HepG2 (cell line): ENCODE measurements around the gene CPXM1. TPM values are rescaled to one million over a fixed set of nuclear protein-coding genes. Genes with fewer than 3 reads are reported as not detected.

Experiments
- CEBPG ChIP-seq: IDR thresholded peaks from 2 replicates; pipeline ENCODE4 v1.6.1; 2016
- EEA1 ChIP-seq: sonication (generic); formaldehyde crosslinking; IDR thresholded peaks from 2 replicates; pipeline ENCODE4 v1.5.1; 2020; ENCODE audit warnings: mild to moderate bottlenecking, missing genetic modification reagents, borderline replicate concordance
- KAT7 ChIP-seq: IDR thresholded peaks from 2 replicates; pipeline ENCODE4 v1.6.1; 2018; ENCODE audit warnings: borderline replicate concordance, missing compliant biosample characterization
- KLF11 ChIP-seq: IDR thresholded peaks from 2 replicates; pipeline ENCODE4 v1.6.1; 2016; ENCODE audit warnings: missing compliant biosample characterization
- KLF13 ChIP-seq: sonication (generic); formaldehyde crosslinking; IDR thresholded peaks from 2 replicates; pipeline ENCODE4 v1.4.0; 2020; ENCODE audit warnings: mild to moderate bottlenecking, missing genetic modification reagents
- NCOA1 ChIP-seq: sonication (generic); formaldehyde crosslinking; IDR thresholded peaks from 2 replicates; pipeline ENCODE4 v1.9.0; 2021; ENCODE audit warnings: missing genetic modification reagents
- NCOA5 ChIP-seq: sonication (generic); formaldehyde crosslinking; IDR thresholded peaks from 2 replicates; pipeline ENCODE4 v1.4.0; 2020; ENCODE audit warnings: missing genetic modification reagents
- RBAK ChIP-seq: sonication (generic); formaldehyde crosslinking; IDR thresholded peaks from 2 replicates; pipeline ENCODE4 v1.5.1; 2020; ENCODE audit warnings: mild to moderate bottlenecking, missing genetic modification reagents
- SAP130 ChIP-seq: IDR thresholded peaks from 2 replicates; pipeline ENCODE4 v1.6.1; 2016; ENCODE audit warnings: low read depth
- SKI ChIP-seq: fragments of 450-650 bp; IDR thresholded peaks from one replicate; pipeline ENCODE4 v1.6.1; 2018; ENCODE audit warnings: mild to moderate bottlenecking; ENCODE audit not compliant: partially characterized antibody
- SSRP1 ChIP-seq: IDR thresholded peaks from 2 replicates; pipeline ENCODE4 v1.6.1; 2016; ENCODE audit warnings: control low read depth
- TCF7 ChIP-seq: sonication (generic); IDR thresholded peaks from 2 replicates; pipeline ENCODE4 v1.6.1; 2016; ENCODE audit warnings: antibody characterized with exemption, low read depth
- ZNF20 ChIP-seq: sonication (generic); formaldehyde crosslinking; IDR thresholded peaks from 2 replicates; pipeline ENCODE4 v1.4.0; 2020; ENCODE audit warnings: mild to moderate bottlenecking, moderate library complexity, missing genetic modification reagents
- ZNF335 ChIP-seq: sonication (generic); formaldehyde crosslinking; IDR thresholded peaks from 2 replicates; pipeline ENCODE4 v1.4.0; 2020; ENCODE audit warnings: missing genetic modification reagents
- ZNF33B ChIP-seq: sonication (generic); formaldehyde crosslinking; IDR thresholded peaks from 2 replicates; pipeline ENCODE4 v1.5.1; 2020; ENCODE audit warnings: mild to moderate bottlenecking, missing genetic modification reagents
- ZNF543 ChIP-seq: sonication (generic); formaldehyde crosslinking; IDR thresholded peaks from 2 replicates; pipeline ENCODE4 v1.4.0; 2020; ENCODE audit warnings: mild to moderate bottlenecking, missing genetic modification reagents
- ZNF737 ChIP-seq: sonication (generic); formaldehyde crosslinking; IDR thresholded peaks from 2 replicates; pipeline ENCODE4 v1.5.0; 2020; ENCODE audit warnings: missing genetic modification reagents, mild to moderate bottlenecking, borderline replicate concordance
- ZNF788 ChIP-seq: sonication (generic); formaldehyde crosslinking; IDR thresholded peaks from 2 replicates; pipeline ENCODE4 v1.5.0; 2020; ENCODE audit warnings: mild to moderate bottlenecking, missing genetic modification reagents, borderline replicate concordance
- polyA plus RNA-seq, 8 experiments: library from polyadenylated mRNA; depleted of rRNA in 3 of 8; stranded (reverse) in 7 of 8; unstranded in 1 of 8; fragments of >200 nt; fragmentation: Illumina TruSeq in 4 of 8; extraction: Trizol in 4 of 8; gene quantifications; 2 replicates each; pipeline versions ENCODE4 v1.2.1 to v1.2.3, GENCODE V29; 2011 to 2016; ENCODE audit warnings: low read depth in 4 of 8, missing spikeins in 1 of 8, mixed read lengths in 1 of 8; ENCODE audit not compliant: insufficient read depth in 1 of 8
- total RNA-seq, 5 experiments: library from RNA; depleted of rRNA; stranded (reverse); fragments of >200 nt; fragmentation: Illumina TruSeq; extraction: Trizol; gene quantifications; 2 replicates each; pipeline ENCODE4 v1.2.3, GENCODE V29; 2016; ENCODE audit warnings: low read depth in 1 of 5
- TF ChIP-seq, protein P1 (sequence below): sonication (generic); formaldehyde crosslinking; IDR thresholded peaks from 2 replicates; pipeline ENCODE4 v1.5.0; 2020; ENCODE audit warnings: mild to moderate bottlenecking, missing genetic modification reagents, borderline replicate concordance
- TF ChIP-seq, protein P2 (sequence below): sonication (generic); formaldehyde crosslinking; IDR thresholded peaks from 2 replicates; pipeline ENCODE4 v1.8.1; 2023; ENCODE audit warnings: mild to moderate bottlenecking, missing genetic modification reagents, borderline replicate concordance
- TF ChIP-seq, protein P3 (sequence below): sonication (generic); formaldehyde crosslinking; IDR thresholded peaks from 2 replicates; pipeline ENCODE4 v1.4.0; 2020; ENCODE audit warnings: missing genetic modification reagents, mild to moderate bottlenecking, borderline replicate concordance

Gene CPXM1
- total and polyA plus RNA-seq, 2 of the 13 experiments (the other 11 are each of a cell fraction or from before 2014, with no cell fraction given), result 0.07 TPM; not detected in 1

DNA sequence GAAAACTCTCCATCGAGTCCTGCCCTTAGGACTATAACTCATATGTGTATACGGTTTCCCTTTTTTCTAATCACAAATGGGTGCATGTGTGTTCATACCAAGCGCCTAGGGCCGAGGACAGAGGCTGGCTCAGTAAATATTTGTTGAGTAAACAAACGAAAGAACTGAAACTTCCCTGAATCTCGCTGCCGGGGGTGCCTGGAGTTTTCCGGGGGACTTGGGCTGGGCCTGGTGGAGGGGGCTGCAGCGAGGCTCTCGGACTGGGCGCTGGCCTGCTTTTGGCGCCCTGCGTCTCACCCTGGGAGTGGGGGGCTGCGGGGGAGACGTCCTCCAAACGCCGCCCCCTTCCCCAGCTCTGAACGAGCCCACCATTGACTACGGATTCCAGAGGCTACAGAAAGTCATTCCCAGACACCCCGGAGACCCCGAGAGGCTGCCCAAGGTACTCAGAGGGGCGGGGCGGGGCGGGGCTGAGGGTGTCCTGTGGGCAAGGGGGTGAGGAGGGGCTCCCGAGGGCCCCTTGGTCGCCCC, 49.0 kb downstream of the CPXM1 start (continued):
- TF ChIP-seq, protein P1, sequence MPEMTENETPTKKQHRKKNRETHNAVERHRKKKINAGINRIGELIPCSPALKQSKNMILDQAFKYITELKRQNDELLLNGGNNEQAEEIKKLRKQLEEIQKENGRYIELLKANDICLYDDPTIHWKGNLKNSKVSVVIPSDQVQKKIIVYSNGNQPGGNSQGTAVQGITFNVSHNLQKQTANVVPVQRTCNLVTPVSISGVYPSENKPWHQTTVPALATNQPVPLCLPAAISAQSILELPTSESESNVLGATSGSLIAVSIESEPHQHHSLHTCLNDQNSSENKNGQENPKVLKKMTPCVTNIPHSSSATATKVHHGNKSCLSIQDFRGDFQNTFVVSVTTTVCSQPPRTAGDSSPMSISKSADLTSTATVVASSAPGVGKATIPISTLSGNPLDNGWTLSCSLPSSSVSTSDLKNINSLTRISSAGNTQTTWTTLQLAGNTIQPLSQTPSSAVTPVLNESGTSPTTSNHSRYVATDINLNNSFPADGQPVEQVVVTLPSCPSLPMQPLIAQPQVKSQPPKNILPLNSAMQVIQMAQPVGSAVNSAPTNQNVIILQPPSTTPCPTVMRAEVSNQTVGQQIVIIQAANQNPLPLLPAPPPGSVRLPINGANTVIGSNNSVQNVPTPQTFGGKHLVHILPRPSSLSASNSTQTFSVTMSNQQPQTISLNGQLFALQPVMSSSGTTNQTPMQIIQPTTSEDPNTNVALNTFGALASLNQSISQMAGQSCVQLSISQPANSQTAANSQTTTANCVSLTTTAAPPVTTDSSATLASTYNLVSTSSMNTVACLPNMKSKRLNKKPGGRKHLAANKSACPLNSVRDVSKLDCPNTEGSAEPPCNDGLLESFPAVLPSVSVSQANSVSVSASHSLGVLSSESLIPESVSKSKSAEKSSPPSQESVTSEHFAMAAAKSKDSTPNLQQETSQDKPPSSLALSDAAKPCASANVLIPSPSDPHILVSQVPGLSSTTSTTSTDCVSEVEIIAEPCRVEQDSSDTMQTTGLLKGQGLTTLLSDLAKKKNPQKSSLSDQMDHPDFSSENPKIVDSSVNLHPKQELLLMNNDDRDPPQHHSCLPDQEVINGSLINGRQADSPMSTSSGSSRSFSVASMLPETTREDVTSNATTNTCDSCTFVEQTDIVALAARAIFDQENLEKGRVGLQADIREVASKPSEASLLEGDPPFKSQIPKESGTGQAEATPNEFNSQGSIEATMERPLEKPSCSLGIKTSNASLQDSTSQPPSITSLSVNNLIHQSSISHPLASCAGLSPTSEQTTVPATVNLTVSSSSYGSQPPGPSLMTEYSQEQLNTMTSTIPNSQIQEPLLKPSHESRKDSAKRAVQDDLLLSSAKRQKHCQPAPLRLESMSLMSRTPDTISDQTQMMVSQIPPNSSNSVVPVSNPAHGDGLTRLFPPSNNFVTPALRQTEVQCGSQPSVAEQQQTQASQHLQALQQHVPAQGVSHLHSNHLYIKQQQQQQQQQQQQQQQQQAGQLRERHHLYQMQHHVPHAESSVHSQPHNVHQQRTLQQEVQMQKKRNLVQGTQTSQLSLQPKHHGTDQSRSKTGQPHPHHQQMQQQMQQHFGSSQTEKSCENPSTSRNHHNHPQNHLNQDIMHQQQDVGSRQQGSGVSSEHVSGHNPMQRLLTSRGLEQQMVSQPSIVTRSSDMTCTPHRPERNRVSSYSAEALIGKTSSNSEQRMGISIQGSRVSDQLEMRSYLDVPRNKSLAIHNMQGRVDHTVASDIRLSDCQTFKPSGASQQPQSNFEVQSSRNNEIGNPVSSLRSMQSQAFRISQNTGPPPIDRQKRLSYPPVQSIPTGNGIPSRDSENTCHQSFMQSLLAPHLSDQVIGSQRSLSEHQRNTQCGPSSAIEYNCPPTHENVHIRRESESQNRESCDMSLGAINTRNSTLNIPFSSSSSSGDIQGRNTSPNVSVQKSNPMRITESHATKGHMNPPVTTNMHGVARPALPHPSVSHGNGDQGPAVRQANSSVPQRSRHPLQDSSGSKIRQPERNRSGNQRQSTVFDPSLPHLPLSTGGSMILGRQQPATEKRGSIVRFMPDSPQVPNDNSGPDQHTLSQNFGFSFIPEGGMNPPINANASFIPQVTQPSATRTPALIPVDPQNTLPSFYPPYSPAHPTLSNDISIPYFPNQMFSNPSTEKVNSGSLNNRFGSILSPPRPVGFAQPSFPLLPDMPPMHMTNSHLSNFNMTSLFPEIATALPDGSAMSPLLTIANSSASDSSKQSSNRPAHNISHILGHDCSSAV (CRISPR knock-in tag), result no peak
- TF ChIP-seq ZNF33B (CRISPR knock-in tag) (no peak), NCOA1 (CRISPR knock-in tag) (no peak), SAP130 (CRISPR knock-in tag) (peak; percentile 47), RBAK (CRISPR knock-in tag) (no peak), KAT7 (CRISPR knock-in tag) (no peak), TCF7 (no peak), CEBPG (CRISPR knock-in tag) (no peak), EEA1 (no peak), ZNF737 (no peak), KLF13 (CRISPR knock-in tag) (no peak), ZNF543 (CRISPR knock-in tag) (peak; percentile 58; the same call in 1 of the 2 replicates), SSRP1 (0 out of 2 replicates have a peak, but pooled peaks have one; percentile 16), KLF11 (CRISPR knock-in tag) (0 out of 2 replicates have a peak, but pooled peaks have one; percentile 38), ZNF335 (CRISPR knock-in tag) (no peak), SKI (no peak), NCOA5 (CRISPR knock-in tag) (no peak), ZNF788 (CRISPR knock-in tag) (peak; percentile 28; the same call in 1 of the 2 replicates), ZNF20 (no peak)
- TF ChIP-seq, protein P2, sequence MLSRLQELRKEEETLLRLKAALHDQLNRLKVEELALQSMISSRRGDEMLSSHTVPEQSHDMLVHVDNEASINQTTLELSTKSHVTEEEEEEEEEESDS (CRISPR knock-in tag), result no peak
- TF ChIP-seq, protein P3, sequence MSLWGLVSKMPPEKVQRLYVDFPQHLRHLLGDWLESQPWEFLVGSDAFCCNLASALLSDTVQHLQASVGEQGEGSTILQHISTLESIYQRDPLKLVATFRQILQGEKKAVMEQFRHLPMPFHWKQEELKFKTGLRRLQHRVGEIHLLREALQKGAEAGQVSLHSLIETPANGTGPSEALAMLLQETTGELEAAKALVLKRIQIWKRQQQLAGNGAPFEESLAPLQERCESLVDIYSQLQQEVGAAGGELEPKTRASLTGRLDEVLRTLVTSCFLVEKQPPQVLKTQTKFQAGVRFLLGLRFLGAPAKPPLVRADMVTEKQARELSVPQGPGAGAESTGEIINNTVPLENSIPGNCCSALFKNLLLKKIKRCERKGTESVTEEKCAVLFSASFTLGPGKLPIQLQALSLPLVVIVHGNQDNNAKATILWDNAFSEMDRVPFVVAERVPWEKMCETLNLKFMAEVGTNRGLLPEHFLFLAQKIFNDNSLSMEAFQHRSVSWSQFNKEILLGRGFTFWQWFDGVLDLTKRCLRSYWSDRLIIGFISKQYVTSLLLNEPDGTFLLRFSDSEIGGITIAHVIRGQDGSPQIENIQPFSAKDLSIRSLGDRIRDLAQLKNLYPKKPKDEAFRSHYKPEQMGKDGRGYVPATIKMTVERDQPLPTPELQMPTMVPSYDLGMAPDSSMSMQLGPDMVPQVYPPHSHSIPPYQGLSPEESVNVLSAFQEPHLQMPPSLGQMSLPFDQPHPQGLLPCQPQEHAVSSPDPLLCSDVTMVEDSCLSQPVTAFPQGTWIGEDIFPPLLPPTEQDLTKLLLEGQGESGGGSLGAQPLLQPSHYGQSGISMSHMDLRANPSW (CRISPR knock-in tag), result no peak
